SK-N-SH (cell line): ENCODE data around the gene ZNF697. TPM values are rescaled to one million over a fixed set of nuclear protein-coding genes. Genes with fewer than 3 reads are reported as not detected.
"Not testable (repeated sequence)": the region's sequence is repeated elsewhere in the genome, so short reads cannot be mapped to it uniquely, and the experiment has no call there.

Source experiments
- CTCF ChIA-PET: fragments of 300-600, 350-600 bp; formaldehyde crosslinking; extraction: SDS; loops from one replicate; lab custom pipeline; 2021; lab: Yijun Ruan, JAX
- POLR2A ChIA-PET: fragments of 350-600 bp; sonication (Branson Sonifier 250); formaldehyde crosslinking; extraction: SDS; loops from one replicate; lab custom pipeline; 2020; ENCODE audit warnings: antibody characterized with exemption, inconsistent platforms; lab: Yijun Ruan, JAX
- DNase-seq: peaks from one replicate; pipeline ENCODE4 v3.0.0; 2012
- H2AFZ ChIP-seq: fragments of 200-600 bp; sonication (generic); 2 replicates; pipeline ENCODE4 v1.8.1; 2016; ENCODE audit warnings: antibody characterized with exemption, mild to moderate bottlenecking, low read depth
- H3F3A ChIP-seq: fragments of 200-600 bp; sonication (generic); replicated peaks from 2 replicates; pipeline ENCODE3; 2016; ENCODE audit warnings: antibody characterized with exemption, mild to moderate bottlenecking; ENCODE audit not compliant: insufficient read depth
- H3K27ac ChIP-seq, 2 experiments: fragments of 200-500 bp in 1 of 2; fragments of 200-600 bp in 1 of 2; sonication (Bioruptor generic) in 1 of 2; sonication (generic), shearing (Covaris generic) in 1 of 2; 2 replicates each; pipeline versions ENCODE4 v1.5.1 to v1.6.1; 2014 to 2016; ENCODE audit warnings: low read depth in 2 of 2, inconsistent platforms in 1 of 2, low read length in 1 of 2, mild to moderate bottlenecking in 1 of 2, mixed read lengths in 1 of 2
- H3K27me3 ChIP-seq: fragments of 200-600 bp; sonication (generic), shearing (Covaris generic); 2 replicates; pipeline ENCODE4 v1.6.1; 2016; ENCODE audit warnings: mixed run types; ENCODE audit not compliant: insufficient read depth
- H3K36me3 ChIP-seq, 2 experiments: fragments of 200-500 bp in 1 of 2; fragments of 200-600 bp in 1 of 2; sonication (Bioruptor generic) in 1 of 2; sonication (generic) in 1 of 2; replicated peaks in 1 of 2; 2 replicates each; pipeline versions ENCODE3 to v1.5.1; 2014 to 2016; ENCODE audit warnings: low read length in 1 of 2, mild to moderate bottlenecking in 1 of 2; ENCODE audit not compliant: insufficient read depth in 2 of 2, control insufficient read depth in 1 of 2
- H3K4me1 ChIP-seq, 2 experiments: fragments of 200-500 bp in 1 of 2; fragments of 200-600 bp in 1 of 2; sonication (Bioruptor generic) in 1 of 2; sonication (generic), shearing (Covaris generic) in 1 of 2; 2 replicates each; pipeline versions ENCODE4 v1.5.1 to v1.6.1; 2014 to 2016; ENCODE audit warnings: low read depth in 1 of 2, low read length in 1 of 2, mixed run types in 1 of 2; ENCODE audit not compliant: insufficient read depth in 2 of 2, control insufficient read depth in 1 of 2
- H3K4me2 ChIP-seq: fragments of 200-600 bp; sonication (generic), shearing (Covaris generic); 2 replicates; pipeline ENCODE4 v1.6.1; 2017; ENCODE audit warnings: mixed run types
- H3K4me3 ChIP-seq, 2 experiments: fragments of 200-500 bp in 1 of 2; fragments of 200-600 bp in 1 of 2; sonication (Bioruptor generic) in 1 of 2; sonication (generic), shearing (Covaris generic) in 1 of 2; 2 replicates each; pipeline versions ENCODE4 v1.5.1 to v1.8.1; 2014 to 2016; ENCODE audit warnings: low read depth in 2 of 2, inconsistent platforms in 1 of 2, low read length in 1 of 2, mild to moderate bottlenecking in 1 of 2, mixed read lengths in 1 of 2, moderate library complexity in 1 of 2
- H3K79me2 ChIP-seq: fragments of 200-600 bp; sonication (generic); 2 replicates; pipeline ENCODE4 v1.8.1; 2017; ENCODE audit warnings: mild to moderate bottlenecking; ENCODE audit not compliant: insufficient read depth
- H3K9ac ChIP-seq: fragments of 200-600 bp; sonication (generic); 2 replicates; pipeline ENCODE4 v1.6.1; 2017; ENCODE audit warnings: mixed run types
- H3K9me2 ChIP-seq: fragments of 200-600 bp; sonication (generic); 2 replicates; pipeline ENCODE4 v1.6.1; 2017; ENCODE audit warnings: mixed run types
- H3K9me3 ChIP-seq: fragments of 200-600 bp; sonication (generic); 2 replicates; pipeline ENCODE4 v1.6.1; 2017; ENCODE audit warnings: mixed run types, mild to moderate bottlenecking, moderate library complexity
- H4K20me1 ChIP-seq: fragments of 200-600 bp; sonication (generic); 2 replicates; pipeline ENCODE4 v1.6.1; 2017; ENCODE audit warnings: mild to moderate bottlenecking, mixed run types; ENCODE audit not compliant: insufficient read depth
- CTCF ChIP-seq: fragments of 200-600 bp; sonication (generic); IDR thresholded peaks from 2 replicates; pipeline ENCODE4 v1.6.1; 2017; ENCODE audit warnings: antibody characterized with exemption, mild to moderate bottlenecking, moderate library complexity
- WGBS: methylation state at CpG from one replicate; pipeline ENCODE4 v1.1.6; 2017; ENCODE audit warnings: low lambda C conversion rate; 5-methylcytosine and 5-hydroxymethylcytosine counted together
- polyA plus RNA-seq, 3 experiments: library from polyadenylated mRNA; depleted of rRNA; stranded (reverse); fragments of >200 nt; gene quantifications; 2 replicates each; pipeline ENCODE4 v1.2.3, GENCODE V29; 2012

ZNF697 gene
- polyA plus RNA-seq, 1 of the 3 experiments (the other 2 are of a cell fraction), result 3.4 TPM

DNA sequence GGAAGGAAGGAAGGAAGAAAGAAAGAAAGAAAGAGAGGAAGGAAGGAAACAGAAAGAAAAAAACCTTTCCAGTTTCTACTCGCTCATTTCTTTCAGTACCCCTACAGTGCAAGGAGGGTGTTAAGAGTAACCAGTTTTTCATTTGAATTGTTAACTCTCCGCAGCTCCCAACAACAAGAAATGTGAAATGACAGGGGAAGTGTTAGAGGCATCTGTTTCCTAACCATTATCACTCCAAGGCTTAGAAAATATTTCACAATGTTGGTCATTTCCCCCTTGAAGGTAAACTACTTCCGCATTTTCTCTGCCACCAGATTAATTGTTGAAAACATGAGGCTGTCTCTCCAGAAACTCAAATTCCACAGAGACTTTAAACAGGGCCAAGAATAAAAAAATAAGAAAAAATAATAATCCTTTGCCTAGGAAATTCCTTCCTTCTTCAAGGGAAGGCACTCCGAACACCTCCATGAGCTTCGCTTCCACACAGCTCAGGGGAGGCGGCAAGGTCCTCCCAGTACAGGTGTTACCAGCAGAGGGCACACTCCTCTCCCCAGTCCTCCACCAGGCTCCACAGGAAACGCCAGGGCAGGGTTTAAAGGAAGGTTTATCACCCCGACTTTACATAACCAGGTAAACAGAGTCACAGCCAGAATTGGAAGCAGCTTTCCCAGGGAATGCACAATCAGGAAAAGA is 78.0 kb downstream of the ZNF697 start:
- H3K9me2 ChIP-seq, H3K9me3 ChIP-seq, H2AFZ ChIP-seq, H3K27ac ChIP-seq, POLR2A ChIA-PET, DNase-seq, H3K4me3 ChIP-seq, H4K20me1 ChIP-seq, H3K4me1 ChIP-seq, H3K36me3 ChIP-seq, H3K27me3 ChIP-seq, H3K4me2 ChIP-seq, H3K79me2 ChIP-seq, H3F3A ChIP-seq, H3K9ac ChIP-seq, CTCF ChIA-PET: not testable (repeated sequence)
- 58% methylated on average over 6 of the region's 8 CpGs for WGBS
- peak; percentile 46 for TF ChIP-seq CTCF

Other genes starting within 250 kb of the ZNF697 start
- not detected in 2 replicates for gene HSD3B2, start 233.1 kb downstream of the ZNF697 start, polyA plus RNA-seq (2012; rRNA removed)
- not detected in 2 replicates for gene HSD3B1, start 141.1 kb downstream of the ZNF697 start, polyA plus RNA-seq (2012; rRNA removed)
- gene PHGDH, start 63.7 kb upstream of the ZNF697 start, polyA plus RNA-seq (2012; rRNA removed), result 30.2 and 30.9 TPM in 2 replicates
- gene HMGCS2, start 120.6 kb upstream of the ZNF697 start, polyA plus RNA-seq (2012; rRNA removed), result not detected in 2 replicates
- not detected in 2 replicates for gene REG4, start 163.2 kb upstream of the ZNF697 start, polyA plus RNA-seq (2012; rRNA removed)
- gene ADAM30, start 248.2 kb upstream of the ZNF697 start, polyA plus RNA-seq (2012; rRNA removed), result not detected in 2 replicates